Measurements from ENCODE around the gene TBC1D24. TPM values are rescaled to one million over a fixed set of nuclear protein-coding genes. Genes with fewer than 3 reads are reported as not detected.

Gene TBC1D24
- total and polyA plus RNA-seq, 8 donors: 3.2 to 35.6 (median 9.0) TPM

- Histone ChIP-seq H3K4me1 (peaks cover 24 to 63% (median 44%) of the 10 kb centered on the region in 4 donors), H3K4me3 (peak overlapping the region; percentile 9 to 17 (median 10))
Observed at GRCh38 chr16:2482708-2483534, 8.0 kb downstream of the TBC1D24 start.

GRCh38 chr16:2483939-2484897 lies 9.3 kb downstream of the TBC1D24 start:
- TF ChIP-seq POLR2AphosphoS5 (IDR thresholded peaks at IDR 0.05) (no peak), CTCF (IDR thresholded peaks at IDR 0.05) (no peak), POLR2A (IDR thresholded peaks at IDR 0.05) (no peak), EP300 (IDR thresholded peaks at IDR 0.05) (no peak)
- WGBS, 5 donors: 89 to 93% (median 91%) methylated on average over 15 to 16 of the region's 16 CpGs
- Histone ChIP-seq H3K27me3 (no peaks in the 10 kb centered on the region), H3K36me3 (peaks cover 0 to 12% (median 3%) of the 10 kb centered on the region in 4 donors), H3K9me3 (no peaks in the 10 kb centered on the region), H3K4me1 (peaks cover 24 to 58% (median 41%) of the 10 kb centered on the region in 4 donors), H3K4me3 (no peak overlapping the region), H3K27ac (peak overlapping the region in 1 of 5 donors; percentile 80)
- DNase-seq: no peak
- intact Hi-C loops (cut with DNase I; ENCODE audit: low total_unique reads): no loop called here

More at GRCh38 chr16:2482708-2483534, 8.0 kb downstream of the TBC1D24 start:
- Histone ChIP-seq H3K9me3 (no peaks in the 10 kb centered on the region), H3K36me3 (peaks cover 0 to 12% (median 4%) of the 10 kb centered on the region in 4 donors), H3K27me3 (no peaks in the 10 kb centered on the region), H3K27ac (peak overlapping the region in 4 of 5 donors; percentile 22 to 80 (median 60))
- TF ChIP-seq POLR2AphosphoS5 (IDR thresholded peaks at IDR 0.05) (no peak), EP300 (IDR thresholded peaks at IDR 0.05) (no peak), POLR2A (IDR thresholded peaks at IDR 0.05) (no peak), CTCF (IDR thresholded peaks at IDR 0.05) (no peak)
- WGBS, 5 donors: 60 to 74% (median 67%) methylated on average over 31 to 32 of the region's 32 CpGs
- DNase-seq: peak in 1 of 2 donors; percentile 78
- intact Hi-C loops (cut with DNase I; ENCODE audit: low total_unique reads): no loop called here

GRCh38 chr16:2484898-2485508 lies 10.1 kb downstream of the TBC1D24 start:
- peaks cover 0 to 12% (median 2%) of the 10 kb centered on the region in 4 donors for H3K36me3 ChIP-seq
- H3K27me3 ChIP-seq: no peaks in the 10 kb centered on the region
- no peak for DNase-seq
- H3K9me3 ChIP-seq: no peaks in the 10 kb centered on the region
- H3K27ac ChIP-seq: no peak overlapping the region
- no peak overlapping the region for H3K4me3 ChIP-seq
- H3K4me1 ChIP-seq: peaks cover 24 to 58% (median 41%) of the 10 kb centered on the region in 4 donors
- TF ChIP-seq POLR2A (IDR thresholded peaks at IDR 0.05) (no peak), EP300 (IDR thresholded peaks at IDR 0.05) (no peak), CTCF (IDR thresholded peaks at IDR 0.05) (no peak), POLR2AphosphoS5 (IDR thresholded peaks at IDR 0.05) (no peak)
- WGBS, 5 donors: 70 to 83% (median 72%) methylated on average over 13 of the region's 13 CpGs
- intact Hi-C loops (cut with DNase I; ENCODE audit: low total_unique reads): no loop called here

All from stomach (tissue), 9 donors.